Measurements from ENCODE around the gene XPO6.

DNA sequence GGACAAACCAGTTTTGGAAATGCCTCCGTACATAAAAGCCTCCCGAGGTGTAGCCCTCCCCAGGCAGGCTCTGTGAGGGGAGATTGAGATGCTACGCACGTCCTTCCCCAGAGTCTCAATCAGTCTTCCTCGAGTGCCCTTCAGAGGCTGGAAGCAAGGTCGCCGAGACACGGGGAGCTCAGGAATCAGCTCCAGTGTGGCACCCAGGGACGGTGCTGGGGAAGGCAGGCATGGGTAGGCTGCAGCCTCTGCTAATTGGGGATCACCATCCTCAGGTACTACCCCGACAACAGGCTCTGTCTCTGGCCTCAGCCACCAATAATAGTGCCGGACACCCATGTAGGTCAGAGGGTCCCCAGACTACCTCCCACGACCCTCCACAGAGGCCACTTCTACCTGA, 120.1 kb downstream of the XPO6 start:
- TF ChIP-seq POLR2A (IDR thresholded peaks at IDR 0.05) (no peak), CTCF (IDR thresholded peaks at IDR 0.05) (no peak)
